K562 (cell line): ENCODE measurements around the gene LAMB4. TPM values are rescaled to one million over a fixed set of nuclear protein-coding genes. Genes with fewer than 3 reads are reported as not detected.

ENCODE experiments used
- ATAC-seq: fragments of 200-7000 bp; cut with Tn5 transposase; 3 replicates; pipeline ENCODE4 v1.9.1; 2020; ENCODE audit warnings: moderate library complexity
- BruUV-seq: library from RNA; stranded (reverse); fragments of 400-500 nt; replicated peaks from 2 replicates; lab custom pipeline; 2021; lab: Mats Ljungman, UMichigan
- CTCF ChIA-PET: fragments of 300-600 bp; formaldehyde crosslinking; extraction: SDS; loops from one replicate; lab custom pipeline; 2021; ENCODE audit warnings: low intra/inter-chr PET ratio; lab: Yijun Ruan, JAX
- POLR2A ChIA-PET: fragments of 300-600, 350-650 bp; sonication (Branson Sonifier 250); formaldehyde crosslinking; extraction: SDS; loops from one replicate; lab custom pipeline; 2021; ENCODE audit warnings: antibody characterized with exemption, inconsistent platforms; lab: Yijun Ruan, JAX
- DNase-seq, 4 experiments: peaks; one replicate each; pipeline versions ENCODE4 v3.0.0 to v3.0.0-alpha.2; 2011 to 2018; ENCODE audit warnings: low spot score in 3 of 4, mixed read lengths in 3 of 4; ENCODE audit errors: extremely low read depth in 1 of 4
- FAIRE-seq: peaks from 2 replicates; lab custom pipeline; 2011; peaks lifted over from hg19 to GRCh38; lab: Jason Lieb, UNC
- H2AFZ ChIP-seq: 2 replicates; pipeline ENCODE4 v1.6.0; 2011; ENCODE audit warnings: low read depth, low read length, control low read depth, inconsistent platforms
- H3K27ac ChIP-seq: fragments of 200-600 bp; 3 replicates; pipeline ENCODE4 v1.8.0; 2011; ENCODE audit warnings: low read depth, mild to moderate bottlenecking, control low read depth, inconsistent platforms, low read length, moderate library complexity, mixed read lengths; ENCODE audit errors: extremely low read depth
- H3K27me3 ChIP-seq, 2 experiments: fragments of 300-600 bp in 1 of 2; 2 replicates in 1 of 2; 3 replicates in 1 of 2; pipeline versions ENCODE4 v1.6.0 to v1.8.0; 2011; ENCODE audit warnings: inconsistent platforms in 2 of 2, low read length in 2 of 2, mild to moderate bottlenecking in 1 of 2, mixed read lengths in 1 of 2, moderate library complexity in 1 of 2; ENCODE audit not compliant: control insufficient read depth in 2 of 2, insufficient read depth in 2 of 2
- H3K36me3 ChIP-seq: fragments of 300-600 bp; 3 replicates; pipeline ENCODE4 v1.8.0; 2011; ENCODE audit warnings: mild to moderate bottlenecking, low read length, inconsistent platforms; ENCODE audit not compliant: control insufficient read depth, insufficient read depth
- H3K4me1 ChIP-seq, 2 experiments: fragments of 200-600 bp in 1 of 2; replicated peaks in 1 of 2; 2 replicates in 1 of 2; 3 replicates in 1 of 2; pipeline versions ENCODE4 v1.5.1 to v1.8.0; 2011; ENCODE audit warnings: inconsistent platforms in 2 of 2, low read length in 2 of 2, mild to moderate bottlenecking in 1 of 2, mixed read lengths in 1 of 2, moderate library complexity in 1 of 2; ENCODE audit not compliant: control insufficient read depth in 2 of 2, insufficient read depth in 2 of 2
- H3K4me2 ChIP-seq: 2 replicates; pipeline ENCODE4 v1.6.1; 2011; ENCODE audit warnings: low read length, control low read depth, inconsistent platforms, mixed read lengths; ENCODE audit not compliant: insufficient read depth
- H3K4me3 ChIP-seq: fragments of 200-600 bp; sonication (generic), shearing (Covaris generic); 2 replicates; pipeline ENCODE4 v1.5.1; 2016; ENCODE audit warnings: control low read depth, inconsistent platforms
- H3K79me2 ChIP-seq: fragments of 200-600 bp; 3 replicates; pipeline ENCODE4 v1.8.0; 2011; ENCODE audit warnings: low read length, inconsistent platforms; ENCODE audit not compliant: control insufficient read depth, insufficient read depth
- H3K9ac ChIP-seq, 2 experiments: 2 replicates each; pipeline versions ENCODE4 v1.6.0 to v1.6.1; 2011; ENCODE audit warnings: low read depth in 2 of 2, low read length in 2 of 2, control low read depth in 1 of 2, inconsistent platforms in 1 of 2, mild to moderate bottlenecking in 1 of 2, mixed read lengths in 1 of 2; ENCODE audit not compliant: insufficient read depth in 1 of 2
- H3K9me1 ChIP-seq: one replicate; pipeline ENCODE4 v1.6.0; 2011; ENCODE audit warnings: inconsistent platforms, mild to moderate bottlenecking, low read length, moderate library complexity; ENCODE audit not compliant: control insufficient read depth, insufficient read depth
- H3K9me3 ChIP-seq: replicated peaks from 2 replicates; pipeline ENCODE4 v1.5.1; 2011; ENCODE audit warnings: low read depth, low read length, inconsistent platforms; ENCODE audit not compliant: control insufficient read depth, insufficient read depth
- H4K20me1 ChIP-seq: replicated peaks from 2 replicates; pipeline ENCODE4 v1.6.1; 2011; ENCODE audit warnings: low read length, inconsistent platforms, mixed read lengths; ENCODE audit not compliant: control insufficient read depth, insufficient read depth
- GABPB1 ChIP-seq: sonication (generic); formaldehyde crosslinking; IDR thresholded peaks from 2 replicates; pipeline ENCODE4 v1.8.0; 2022; ENCODE audit warnings: mild to moderate bottlenecking, missing genetic modification reagents
- HIVEP1 ChIP-seq: fragments of 250-450 bp; sonication (Bioruptor Pico); IDR thresholded peaks from 2 replicates; pipeline ENCODE4 v1.4.0; 2020; ENCODE audit warnings: mild to moderate bottlenecking
- ILK ChIP-seq: fragments of 450-650 bp; IDR thresholded peaks from 2 replicates; pipeline ENCODE4 v1.6.1; 2016; ENCODE audit warnings: missing genetic modification characterization, low read depth, mild to moderate bottlenecking, missing compliant biosample characterization, moderate library complexity, borderline replicate concordance
- ZBTB34 ChIP-seq: fragments of 250-450 bp; sonication (Bioruptor Pico); IDR thresholded peaks from 2 replicates; pipeline ENCODE4 v1.8.0; 2021; ENCODE audit warnings: mild to moderate bottlenecking, moderate library complexity
- ZNF41 ChIP-seq: fragments of 250-450 bp; sonication (Bioruptor Pico); conservative IDR thresholded peaks from 2 replicates; pipeline ENCODE4 v1.4.0; 2020; ENCODE audit warnings: mild to moderate bottlenecking
- ZNF740 ChIP-seq, 3 experiments: fragments of 200-800 bp in 1 of 3; sonication (Bioruptor generic) in 1 of 3; sonication (generic) in 1 of 3; formaldehyde crosslinking in 1 of 3; IDR thresholded peaks; 2 replicates each; pipeline versions ENCODE4 v1.6.1 to v1.8.0; 2016 to 2022; ENCODE audit warnings: mild to moderate bottlenecking in 2 of 3, missing compliant biosample characterization in 2 of 3, missing genetic modification characterization in 2 of 3, missing genetic modification reagents in 1 of 3
- WGBS: fragments of 100-300 bp; shearing (Covaris generic); methylation state at CpG from one replicate; pipeline ENCODE4 v1.1.6; 2016; ENCODE audit warnings: low coverage, mixed read lengths; ENCODE audit not compliant: insufficient coverage; ENCODE audit errors: missing lambda C conversion rate; 5-methylcytosine and 5-hydroxymethylcytosine counted together
- in situ Hi-C: fragments of 300-500 bp; cut with MboI; formaldehyde crosslinking; loops from 4 replicates; pipeline ENCODE4 v1.15.0; 2018; ENCODE audit warnings: inconsistent platforms, mixed read lengths
- intact Hi-C: fragments of 100-400 bp; cut with micrococcal nuclease; formaldehyde crosslinking; loops from 2 replicates; pipeline ENCODE4 v1.14.2; 2022
- polyA plus RNA-seq, 8 experiments: library from polyadenylated mRNA; depleted of rRNA in 4 of 8; stranded (reverse) in 5 of 8; unstranded in 3 of 8; fragments of >200 nt; fragmentation: Nextera tagmentation in 2 of 8; fragmentation: Illumina TruSeq in 1 of 8; extraction: Ambion mirVana in 2 of 8; extraction: Trizol in 1 of 8; gene quantifications; 2 replicates each; pipeline versions ENCODE4 v1.2.1 to v1.2.3, GENCODE V29; 2011 to 2014; ENCODE audit warnings: inconsistent platforms in 1 of 8, missing spikeins in 1 of 8
- total RNA-seq, 7 experiments: library from RNA; depleted of rRNA in 6 of 7; stranded (reverse); fragments of >200 nt in 6 of 7; fragmentation: Illumina TruSeq in 2 of 7; extraction: Trizol in 2 of 7; gene quantifications; 2 replicates each; pipeline versions ENCODE4 v1.2.1 to v1.2.3, GENCODE V29; 2011 to 2021; ENCODE audit warnings: low replicate concordance in 1 of 7

Gene LAMB4
- total and polyA plus RNA-seq, 9 of the 15 experiments (the other 6 are each of a cell fraction or from before 2014, with no cell fraction given) = 0.06 to 0.13 (median 0.07) TPM; not detected in 6

DNA sequence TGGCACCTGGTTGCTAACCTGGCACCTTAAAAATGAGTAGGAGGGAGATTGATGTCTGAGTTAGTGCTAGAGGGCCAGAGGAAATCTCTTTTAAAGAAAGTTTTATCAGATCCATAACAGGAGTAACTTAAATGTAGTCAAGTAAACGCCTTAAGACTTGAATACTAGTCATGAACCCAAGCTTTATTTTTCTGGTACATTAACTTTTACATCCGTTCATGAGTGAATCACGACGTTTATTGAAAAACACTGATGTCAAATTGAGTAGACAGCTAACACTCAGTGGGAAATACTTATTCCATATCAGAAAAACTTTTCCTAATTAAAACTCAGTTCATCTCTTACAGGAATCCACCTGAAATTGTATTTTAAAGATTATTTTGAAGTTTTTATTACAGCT is 120.3 kb downstream of the LAMB4 start:
- FAIRE-seq = no peak
- Histone ChIP-seq H3K9me3 (no peaks in the 10 kb centered on the region), H3K27me3 (no peaks in the 10 kb centered on the region; a peak in 1 of 5 replicates), H3K4me1 (peaks cover 5 to 20% of the 10 kb centered on the region in 2 experiments), H3K27ac (no peak overlapping the region), H3K9ac (no peak overlapping the region), H4K20me1 (no peaks in the 10 kb centered on the region), H2AFZ (no peak overlapping the region), H3K36me3 (no peaks in the 10 kb centered on the region), H3K79me2 (no peaks in the 10 kb centered on the region), H3K4me2 (no peak overlapping the region), H3K4me3 (no peak overlapping the region), H3K9me1 (no peaks in the 10 kb centered on the region)
- intact Hi-C loops (loop anchor here (2.0 to 5.0 kb wide), 2 partner anchors 25 to 118 kb away; partner anchors contain the start of gene DLD), in situ Hi-C loops (no loop called here)
- POLR2A ChIA-PET = no interaction called here
- CTCF ChIA-PET = interaction anchor here (0.6 kb wide), 1 partner anchor 85 kb away, joined by 4 read pairs; no protein-coding TSS in a partner anchor
- no peak for ATAC-seq
- TF ChIP-seq ZNF740 (CRISPR knock-in tag; IDR thresholded peaks at IDR 0.05) (no peak), ZNF740 (tag; IDR thresholded peaks at IDR 0.05) (no peak), ILK (tag) (no peak), ZNF41 (CRISPR knock-in tag) (no peak), ZBTB34 (CRISPR knock-in tag) (no peak), GABPB1 (no peak), HIVEP1 (CRISPR knock-in tag) (no peak)
- WGBS = 66% methylated on average over 4 of the region's 4 CpGs
- no TSS peak for BruUV-seq
- no peak for DNase-seq
